MM.1S (cell line): Measurements from ENCODE around the gene DRAM2.
"Not testable (repeated sequence)": the region's sequence is repeated elsewhere in the genome, so short reads cannot be mapped to it uniquely, and the experiment has no call there.

Experiments
- DNase-seq: peaks from one replicate; pipeline ENCODE4 v3.0.0-alpha.2; 2015
- H2AFZ ChIP-seq: fragments of 300-600 bp; sonication (generic); 2 replicates; pipeline ENCODE4 v1.6.0; 2016; ENCODE audit warnings: antibody characterized with exemption, low read length
- H3F3A ChIP-seq: fragments of 300-600 bp; sonication (generic); 2 replicates; pipeline ENCODE4 v1.6.1; 2016; ENCODE audit warnings: mild to moderate bottlenecking, antibody characterized with exemption, low read length, moderate library complexity, mixed read lengths; ENCODE audit not compliant: insufficient read depth
- H3K27ac ChIP-seq: fragments of 300-600 bp; sonication (generic); 2 replicates; pipeline ENCODE4 v1.5.1; 2016; ENCODE audit warnings: mild to moderate bottlenecking, low read length
- H3K27me3 ChIP-seq: fragments of 300-600 bp; sonication (generic); replicated peaks from 2 replicates; pipeline ENCODE4 v1.6.0; 2016; ENCODE audit warnings: low read length; ENCODE audit not compliant: insufficient read depth
- H3K36me3 ChIP-seq: fragments of 300-600 bp; sonication (generic); replicated peaks from 2 replicates; pipeline ENCODE4 v1.6.1; 2016; ENCODE audit warnings: mild to moderate bottlenecking, low read length, mixed read lengths; ENCODE audit not compliant: insufficient read depth
- H3K4me1 ChIP-seq: fragments of 300-600 bp; sonication (generic); 2 replicates; pipeline ENCODE4 v1.6.1; 2016; ENCODE audit warnings: low read length, mixed read lengths
- H3K4me2 ChIP-seq: fragments of 300-600 bp; sonication (generic); 2 replicates; pipeline ENCODE4 v1.6.0; 2016; ENCODE audit warnings: low read depth, low read length
- H3K4me3 ChIP-seq: fragments of 300-600 bp; sonication (generic); 2 replicates; pipeline ENCODE4 v1.5.1; 2016; ENCODE audit warnings: low read length, mixed read lengths
- H3K79me2 ChIP-seq: fragments of 300-600 bp; sonication (generic); 2 replicates; pipeline ENCODE4 v1.6.1; 2016; ENCODE audit warnings: mixed run types, low read length, mixed read lengths
- H3K9ac ChIP-seq: fragments of 300-600 bp; sonication (generic); 2 replicates; pipeline ENCODE4 v1.6.1; 2016; ENCODE audit warnings: low read length, mixed read lengths
- H3K9me2 ChIP-seq: fragments of 300-600 bp; sonication (generic); replicated peaks from 2 replicates; pipeline ENCODE4 v1.6.1; 2016; ENCODE audit warnings: mild to moderate bottlenecking, low read length, mixed read lengths; ENCODE audit not compliant: insufficient read depth
- H3K9me3 ChIP-seq: fragments of 300-600 bp; sonication (generic); replicated peaks from 2 replicates; pipeline ENCODE4 v1.6.1; 2016; ENCODE audit warnings: mild to moderate bottlenecking, low read length, mixed read lengths; ENCODE audit not compliant: insufficient read depth
- H4K20me1 ChIP-seq: fragments of 300-600 bp; sonication (generic); 2 replicates; pipeline ENCODE4 v1.6.1; 2016; ENCODE audit warnings: mild to moderate bottlenecking, low read length, moderate library complexity, mixed read lengths; ENCODE audit not compliant: insufficient read depth
- EZH2phosphoT487 ChIP-seq: fragments of 300-600 bp; sonication (generic); IDR thresholded peaks from 2 replicates; pipeline ENCODE4 v1.6.1; 2018; ENCODE audit warnings: antibody characterized with exemption, low read length
- TF ChIP-seq, protein P1 (sequence below): fragments of 300-600 bp; sonication (generic); IDR thresholded peaks from 2 replicates; pipeline ENCODE4 v1.5.1; 2016; ENCODE audit warnings: antibody characterized with exemption, low read length, mixed read lengths

DRAM2 gene

DNA sequence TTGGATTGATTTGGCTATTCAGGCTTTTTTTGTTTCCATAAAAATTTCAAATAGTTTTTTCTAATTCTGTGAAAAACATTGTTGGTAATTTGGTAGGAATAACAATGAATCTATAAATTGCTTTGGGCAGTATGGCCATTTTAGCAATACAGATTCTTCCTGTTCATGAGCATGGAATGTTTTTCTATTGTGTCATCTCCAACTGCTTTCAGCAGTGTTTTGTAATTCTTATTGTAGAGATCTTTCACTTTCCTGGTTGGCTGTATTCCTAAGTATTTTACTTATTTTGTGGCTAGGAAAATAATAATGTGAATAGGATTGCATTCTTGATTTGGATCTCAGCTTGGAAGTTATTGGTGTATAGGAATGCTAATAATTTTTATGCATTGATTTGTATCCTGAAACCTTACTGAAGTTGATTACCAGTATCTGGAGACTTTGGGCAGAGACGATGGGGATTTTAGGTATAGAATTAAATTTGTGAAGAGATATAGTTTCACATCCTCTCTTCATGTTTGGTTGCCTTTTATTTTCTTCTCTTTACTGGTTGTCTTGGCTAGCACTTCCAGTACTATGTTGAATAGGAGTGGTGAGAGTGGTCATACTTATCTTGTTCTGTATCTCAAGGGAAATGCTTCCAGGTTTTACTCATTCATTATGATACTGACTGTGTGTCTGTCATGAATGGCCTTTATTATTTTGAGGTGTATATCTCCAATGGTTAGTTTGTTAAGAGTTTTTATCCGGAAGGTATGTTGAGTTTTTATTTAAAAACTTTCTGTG lies 57.3 kb downstream of the DRAM2 start:
- Histone ChIP-seq H3K27ac (no peak overlapping the region), H3K9ac (no peak overlapping the region), H3K4me1 (no peaks in the 10 kb centered on the region), H3K9me3 (no peaks in the 10 kb centered on the region), H3K4me2 (no peak overlapping the region), H3F3A (no peaks in the 10 kb centered on the region), H3K36me3 (no peaks in the 10 kb centered on the region), H3K79me2 (no peaks in the 10 kb centered on the region), H3K27me3 (no peaks in the 10 kb centered on the region), H2AFZ (no peak overlapping the region), H3K9me2 (no peaks in the 10 kb centered on the region), H3K4me3 (no peak overlapping the region), H4K20me1 (no peaks in the 10 kb centered on the region)
- TF ChIP-seq, protein P1, sequence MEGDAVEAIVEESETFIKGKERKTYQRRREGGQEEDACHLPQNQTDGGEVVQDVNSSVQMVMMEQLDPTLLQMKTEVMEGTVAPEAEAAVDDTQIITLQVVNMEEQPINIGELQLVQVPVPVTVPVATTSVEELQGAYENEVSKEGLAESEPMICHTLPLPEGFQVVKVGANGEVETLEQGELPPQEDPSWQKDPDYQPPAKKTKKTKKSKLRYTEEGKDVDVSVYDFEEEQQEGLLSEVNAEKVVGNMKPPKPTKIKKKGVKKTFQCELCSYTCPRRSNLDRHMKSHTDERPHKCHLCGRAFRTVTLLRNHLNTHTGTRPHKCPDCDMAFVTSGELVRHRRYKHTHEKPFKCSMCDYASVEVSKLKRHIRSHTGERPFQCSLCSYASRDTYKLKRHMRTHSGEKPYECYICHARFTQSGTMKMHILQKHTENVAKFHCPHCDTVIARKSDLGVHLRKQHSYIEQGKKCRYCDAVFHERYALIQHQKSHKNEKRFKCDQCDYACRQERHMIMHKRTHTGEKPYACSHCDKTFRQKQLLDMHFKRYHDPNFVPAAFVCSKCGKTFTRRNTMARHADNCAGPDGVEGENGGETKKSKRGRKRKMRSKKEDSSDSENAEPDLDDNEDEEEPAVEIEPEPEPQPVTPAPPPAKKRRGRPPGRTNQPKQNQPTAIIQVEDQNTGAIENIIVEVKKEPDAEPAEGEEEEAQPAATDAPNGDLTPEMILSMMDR, result no peak
- no peak for TF ChIP-seq EZH2phosphoT487
- no peak for DNase-seq

DNA sequence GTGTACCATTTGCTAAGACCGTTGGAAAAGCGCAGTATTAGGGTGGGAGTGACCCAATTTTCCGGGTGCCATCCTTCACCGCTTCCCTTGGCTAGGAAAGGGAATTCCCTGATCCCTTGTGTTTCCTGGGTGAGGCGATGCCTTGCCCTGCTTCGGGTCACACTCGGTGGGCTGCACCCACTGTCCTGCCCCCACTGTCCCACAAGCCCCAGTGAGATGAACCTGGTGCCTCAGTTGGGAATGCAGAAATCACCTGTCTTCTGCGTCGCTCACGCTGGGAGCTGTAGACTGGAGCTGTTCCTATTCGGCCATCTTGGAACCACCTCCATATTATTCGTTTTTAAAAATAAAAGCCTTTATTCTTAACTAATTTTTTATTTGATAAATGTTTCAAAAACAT lies 60.6 kb downstream of the DRAM2 start:
- H3K36me3 ChIP-seq, DNase-seq, H3K4me3 ChIP-seq, H4K20me1 ChIP-seq, H3K9me3 ChIP-seq, H3K79me2 ChIP-seq, H2AFZ ChIP-seq, H3K4me2 ChIP-seq, H3K9me2 ChIP-seq, H3K27ac ChIP-seq, H3K4me1 ChIP-seq, H3K9ac ChIP-seq, H3F3A ChIP-seq, H3K27me3 ChIP-seq: not testable (repeated sequence)

DNA sequence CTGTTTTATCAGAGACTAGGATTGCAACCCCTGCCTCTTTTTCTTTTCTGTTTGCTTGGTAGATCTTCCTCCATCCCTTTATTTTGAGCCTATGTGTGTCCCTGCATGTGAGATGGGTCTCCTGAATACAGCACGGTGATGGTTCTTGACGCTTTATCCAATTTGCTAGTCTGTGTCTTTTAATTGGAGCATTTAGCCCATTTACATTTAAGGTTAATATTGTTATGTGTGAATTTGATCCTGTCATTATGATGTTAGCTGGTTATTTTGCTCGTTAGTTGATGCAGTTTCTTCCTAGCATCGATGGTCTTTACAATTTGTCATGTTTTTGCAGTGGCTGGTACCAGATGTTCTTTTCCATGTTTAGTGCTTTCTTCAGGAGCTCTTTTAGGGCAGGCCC lies 62.6 kb downstream of the DRAM2 start:
- H3K9me2 ChIP-seq, H3K79me2 ChIP-seq, H2AFZ ChIP-seq, H3K27me3 ChIP-seq, H3K9ac ChIP-seq, H4K20me1 ChIP-seq, H3K4me2 ChIP-seq, DNase-seq, H3K9me3 ChIP-seq, H3K4me3 ChIP-seq, H3K27ac ChIP-seq, H3K4me1 ChIP-seq, H3F3A ChIP-seq, H3K36me3 ChIP-seq: not testable (repeated sequence)
